Measurements from ENCODE around the gene SMTN. TPM values are rescaled to one million over a fixed set of nuclear protein-coding genes. Genes with fewer than 3 reads are reported as not detected.
"Not testable (repeated sequence)": the region's sequence is repeated elsewhere in the genome, so short reads cannot be mapped to it uniquely, and the experiment has no call there.

The SMTN gene
- total RNA-seq, 1 experiment from 2014 or later, result 35.7 TPM

DNA sequence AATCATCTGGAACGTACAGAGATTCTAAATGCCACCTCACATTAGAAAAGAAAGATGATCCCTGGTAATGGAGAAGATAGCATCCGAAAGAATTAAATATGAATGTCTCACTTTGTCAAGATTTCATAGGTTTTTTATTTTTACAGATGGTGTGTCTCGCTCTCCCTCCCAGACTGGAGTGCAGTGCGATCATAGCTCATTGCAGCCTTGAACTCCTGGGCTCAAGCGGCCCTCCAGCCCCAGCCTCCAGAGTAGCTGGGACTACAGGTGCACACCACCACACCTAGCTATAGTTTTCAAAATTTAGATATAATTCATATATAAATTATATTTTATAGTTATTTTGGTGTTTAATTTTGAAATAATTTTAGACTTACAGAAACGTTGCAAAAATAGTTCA, 16.7 kb upstream of the SMTN start:
- in situ Hi-C loops (cut with HindIII; ENCODE audit: low pct_unique_long_range_greater_than_20kb, low sequenced_read_pairs), result no loop called here
- no peak for DNase-seq (ENCODE audit: low read depth)

- no peak for DNase-seq (ENCODE audit: low read depth)
- in situ Hi-C loops (cut with HindIII; ENCODE audit: low pct_unique_long_range_greater_than_20kb, low sequenced_read_pairs), result no loop called here
These were observed 12.1 kb upstream of the SMTN start for GRCh38 chr22:31068970-31069369.

DNA sequence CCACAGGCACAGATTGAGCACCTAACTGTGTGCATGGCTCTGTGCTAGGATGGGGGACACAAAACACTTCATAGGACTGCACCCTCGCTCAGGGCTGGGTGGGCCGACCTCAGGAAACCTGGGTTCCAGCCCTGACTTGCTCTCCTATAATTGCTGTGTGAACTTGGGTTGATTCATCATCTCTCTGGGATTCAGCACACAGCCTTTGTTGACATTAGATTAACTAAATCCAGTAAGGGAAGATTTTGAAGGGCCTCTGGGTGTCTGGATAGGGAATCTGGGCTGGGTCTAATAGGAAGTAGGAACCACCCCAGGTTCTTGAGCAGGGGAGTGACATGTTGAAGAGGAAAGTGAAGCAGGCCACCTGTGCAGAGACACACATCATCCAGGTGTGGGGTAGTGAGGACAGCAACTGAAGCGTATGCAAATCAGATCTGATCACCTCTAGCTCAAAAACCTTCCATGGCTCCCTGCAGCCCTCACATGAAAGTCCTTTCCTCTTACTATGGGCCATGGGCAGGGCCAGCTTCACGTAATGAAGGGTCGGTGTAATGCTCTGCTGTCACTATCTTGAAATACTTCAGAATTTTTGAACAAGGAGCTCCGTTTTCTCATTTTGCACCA, 11.3 kb upstream of the SMTN start:
- in situ Hi-C loops (cut with HindIII; ENCODE audit: low pct_unique_long_range_greater_than_20kb, low sequenced_read_pairs); DNase-seq (ENCODE audit: low read depth): not testable (repeated sequence)

DNA sequence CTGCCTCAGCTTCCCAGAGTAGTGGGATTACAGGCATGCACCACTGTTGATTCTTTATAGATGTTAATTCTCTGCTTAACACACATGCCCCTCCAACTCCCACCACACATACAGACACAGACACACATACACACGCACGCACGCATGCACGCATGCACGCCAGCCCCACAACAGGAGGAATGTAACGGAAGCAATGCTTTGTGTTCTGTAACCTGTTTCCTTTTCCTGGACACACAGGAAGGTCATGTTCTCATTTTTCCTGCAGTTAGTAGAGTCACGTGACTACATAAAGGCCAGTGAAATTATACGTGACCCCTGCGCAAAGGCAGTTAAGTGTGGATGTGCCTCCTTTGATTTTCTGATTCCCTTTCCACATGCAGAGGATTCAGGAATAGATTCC, 8.0 kb upstream of the SMTN start:
- DNase-seq (ENCODE audit: low read depth); in situ Hi-C loops (cut with HindIII; ENCODE audit: low pct_unique_long_range_greater_than_20kb, low sequenced_read_pairs): not testable (repeated sequence)

- in situ Hi-C loops (cut with HindIII; ENCODE audit: low pct_unique_long_range_greater_than_20kb, low sequenced_read_pairs); DNase-seq (ENCODE audit: low read depth): not testable (repeated sequence)
These were observed 7.5 kb upstream of the SMTN start for GRCh38 chr22:31073545-31074145.

DNA sequence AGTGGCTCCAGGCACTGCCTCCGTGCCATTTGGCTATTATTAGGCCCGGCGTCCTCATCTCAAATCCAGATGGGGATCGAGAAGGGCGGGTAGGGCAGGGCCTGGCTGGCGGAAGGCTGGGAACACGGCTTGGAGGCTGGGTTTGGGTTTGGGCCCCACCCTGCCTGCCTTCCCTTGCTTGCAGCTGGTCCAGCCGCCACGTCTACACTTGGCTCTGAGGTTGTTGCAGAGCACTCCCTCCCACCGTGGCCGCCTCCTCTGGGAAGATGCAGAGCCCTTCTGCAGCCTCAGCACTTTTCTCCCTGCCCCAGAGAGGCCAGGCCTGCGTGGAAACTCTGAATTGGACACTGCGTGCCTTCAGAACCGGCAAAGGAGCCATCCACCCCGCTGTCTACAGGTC, 5.2 kb upstream of the SMTN start:
- in situ Hi-C loops (cut with HindIII; ENCODE audit: low pct_unique_long_range_greater_than_20kb, low sequenced_read_pairs), result no loop called here
- DNase-seq (ENCODE audit: low read depth), result no peak

DNA sequence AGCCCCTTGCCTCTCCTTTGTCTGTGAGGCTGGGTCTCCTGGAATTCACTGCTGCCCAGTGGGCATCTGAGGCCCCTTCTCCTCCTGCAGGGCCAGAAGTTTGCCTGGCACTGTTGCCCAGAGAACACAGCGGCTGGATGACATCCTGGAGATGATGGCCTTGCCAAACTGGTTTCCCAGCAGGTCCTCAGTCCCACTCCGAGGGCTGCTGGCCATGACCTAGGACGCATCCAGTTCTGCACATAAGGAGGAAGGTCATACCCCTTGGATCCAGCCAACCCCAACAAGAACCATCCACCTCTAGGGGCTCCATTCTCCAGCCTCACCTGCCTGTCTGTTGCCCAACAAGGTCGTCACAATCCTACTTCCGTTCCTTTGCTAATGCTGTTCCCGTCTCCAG, 3.4 kb upstream of the SMTN start:
- no peak for DNase-seq (ENCODE audit: low read depth)
- in situ Hi-C loops (cut with HindIII; ENCODE audit: low pct_unique_long_range_greater_than_20kb, low sequenced_read_pairs), result no loop called here

DNA sequence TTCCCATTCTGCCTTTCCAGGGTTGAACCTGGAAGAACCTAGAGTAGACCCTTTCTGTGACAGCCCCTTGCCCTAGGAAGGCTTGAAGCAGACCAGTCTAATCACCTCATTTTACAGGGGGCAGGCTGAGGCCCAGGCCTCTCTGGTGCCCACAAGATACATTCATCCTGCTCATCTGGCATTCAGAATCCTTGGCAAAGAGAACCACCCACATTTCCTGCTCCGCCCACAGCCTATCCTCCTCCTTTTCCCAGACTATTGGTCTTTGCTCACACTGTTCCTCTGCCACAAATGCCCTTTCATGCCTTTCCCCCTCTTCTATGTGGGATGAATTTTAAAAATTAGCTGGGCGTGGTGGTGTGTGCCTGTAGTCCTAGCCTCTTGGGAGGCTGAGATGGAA, 2.7 kb upstream of the SMTN start:
- in situ Hi-C loops (cut with HindIII; ENCODE audit: low pct_unique_long_range_greater_than_20kb, low sequenced_read_pairs); DNase-seq (ENCODE audit: low read depth): not testable (repeated sequence)

GRCh38 chr22:31079095-31079642, 1.9 kb upstream of the SMTN start:
- no peak for DNase-seq (ENCODE audit: low read depth)
- in situ Hi-C loops (cut with HindIII; ENCODE audit: low pct_unique_long_range_greater_than_20kb, low sequenced_read_pairs), result no loop called here

DNA sequence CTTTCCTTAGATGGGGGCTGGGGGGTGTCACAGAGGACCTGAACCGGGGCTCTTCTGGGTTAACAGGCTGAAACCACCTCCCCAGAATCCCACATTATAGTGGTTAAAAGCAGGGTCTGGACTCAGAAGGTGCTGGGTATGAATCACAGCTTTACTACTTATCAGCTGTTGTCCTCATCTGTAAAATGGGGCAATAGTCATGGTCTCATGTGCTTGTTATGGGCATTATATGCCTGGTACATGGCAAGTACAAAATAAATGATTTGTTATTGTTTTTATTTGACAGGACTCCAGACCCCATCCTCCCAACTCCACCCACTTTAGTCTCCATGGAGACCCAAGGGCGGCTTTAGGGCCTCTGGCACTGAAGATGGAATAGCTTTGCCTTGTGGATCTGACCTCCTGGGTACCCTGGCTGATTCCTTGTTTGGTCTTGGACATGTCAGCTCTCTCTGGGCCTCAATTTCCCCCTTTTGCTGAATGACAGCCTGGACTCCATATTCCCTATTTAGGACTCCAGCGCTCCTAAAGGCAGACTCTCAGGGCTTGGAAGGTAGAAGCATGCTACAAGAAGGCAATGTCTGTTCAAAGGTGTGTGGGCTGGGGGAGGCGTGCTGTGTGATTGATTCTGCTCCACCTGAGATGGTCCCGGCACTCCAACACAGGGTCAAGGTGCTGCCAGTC, 812 bp upstream of the SMTN start:
- in situ Hi-C loops (cut with HindIII; ENCODE audit: low pct_unique_long_range_greater_than_20kb, low sequenced_read_pairs), result no loop called here
- no peak for DNase-seq (ENCODE audit: low read depth)

DNA sequence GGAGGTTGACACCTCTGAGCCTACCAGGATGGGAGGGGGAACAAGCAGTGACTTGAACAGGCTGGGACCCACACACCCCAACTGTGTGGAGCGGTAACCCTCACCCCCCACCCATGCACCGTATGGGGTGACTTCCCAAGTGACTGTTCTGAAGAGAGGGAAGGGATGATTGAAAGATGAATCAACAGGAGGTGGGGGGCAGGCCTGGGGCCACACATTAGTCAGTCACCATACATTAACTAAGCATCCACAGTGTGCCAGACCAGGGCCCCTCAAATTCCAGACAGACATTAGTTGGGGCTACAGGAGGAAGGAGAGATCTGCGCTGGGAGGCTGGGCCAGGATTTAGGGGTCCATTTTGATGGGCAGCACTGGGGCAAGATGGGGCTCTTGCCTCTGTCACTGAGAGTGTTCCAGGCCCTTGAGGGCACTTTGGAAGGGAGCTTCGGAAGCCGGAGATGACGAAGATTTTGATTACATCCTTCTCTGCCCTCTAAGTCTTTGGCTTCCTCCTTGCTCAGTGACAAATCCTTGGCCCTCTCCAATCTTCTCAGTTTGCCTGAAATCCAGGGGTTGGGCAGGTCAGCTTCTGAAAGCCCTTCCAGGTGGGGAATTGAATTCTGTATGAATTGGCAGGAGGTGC, 966 bp downstream of the SMTN start:
- DNase-seq (ENCODE audit: low read depth), result no peak
- in situ Hi-C loops (cut with HindIII; ENCODE audit: low pct_unique_long_range_greater_than_20kb, low sequenced_read_pairs), result no loop called here

DNA sequence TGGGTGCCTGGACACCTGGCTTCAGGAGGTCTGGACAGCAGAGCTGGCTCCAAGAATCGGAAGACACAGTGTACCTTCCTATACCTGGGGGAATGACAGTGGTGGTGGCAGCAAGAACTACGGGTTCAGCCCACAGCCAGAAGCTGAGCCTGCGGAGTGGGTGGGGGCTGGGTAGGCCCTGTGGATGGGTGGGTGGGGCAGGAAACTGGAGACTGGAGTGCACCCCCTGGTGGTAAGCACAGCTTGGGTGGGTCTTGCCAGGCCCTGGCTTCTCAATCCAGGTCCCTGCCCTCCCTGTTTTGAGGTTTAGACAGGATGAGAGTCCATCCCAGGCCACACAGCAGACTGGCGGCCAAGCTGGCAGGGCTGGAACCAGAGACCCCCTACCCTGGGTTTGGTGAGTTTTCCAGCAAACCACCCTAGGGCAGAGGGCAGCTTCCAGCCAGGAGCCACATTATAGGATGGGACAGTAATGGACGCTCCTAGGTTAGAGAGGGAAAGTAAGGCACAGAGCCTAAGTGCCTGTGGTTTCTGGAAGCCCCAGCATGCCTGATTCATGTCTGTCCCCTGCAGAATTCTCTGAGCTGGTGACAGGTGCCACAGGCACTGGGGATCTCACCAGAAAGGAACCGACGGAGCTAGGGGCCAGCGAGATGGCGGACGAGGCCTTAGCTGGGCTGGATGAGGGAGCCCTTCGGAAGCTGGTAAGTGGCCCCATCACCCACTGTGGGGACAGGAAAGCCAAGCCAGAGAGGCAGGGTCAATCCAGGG, 1.7 kb downstream of the SMTN start:
- in situ Hi-C loops (cut with HindIII; ENCODE audit: low pct_unique_long_range_greater_than_20kb, low sequenced_read_pairs), result no loop called here
- DNase-seq (ENCODE audit: low read depth), result no peak

GRCh38 chr22:31083377-31083768, 2.3 kb downstream of the SMTN start:
- in situ Hi-C loops (cut with HindIII; ENCODE audit: low pct_unique_long_range_greater_than_20kb, low sequenced_read_pairs), result no loop called here

GRCh38 chr22:31083923-31084810, 3.0 kb downstream of the SMTN start:
- in situ Hi-C loops (cut with HindIII; ENCODE audit: low pct_unique_long_range_greater_than_20kb, low sequenced_read_pairs), result no loop called here
- no peak for DNase-seq (ENCODE audit: low read depth)

More at GRCh38 chr22:31083377-31083768, 2.3 kb downstream of the SMTN start:
- no peak for DNase-seq (ENCODE audit: low read depth)

GRCh38 chr22:31084811-31085492, 3.8 kb downstream of the SMTN start:
- DNase-seq (ENCODE audit: low read depth), result no peak

DNA sequence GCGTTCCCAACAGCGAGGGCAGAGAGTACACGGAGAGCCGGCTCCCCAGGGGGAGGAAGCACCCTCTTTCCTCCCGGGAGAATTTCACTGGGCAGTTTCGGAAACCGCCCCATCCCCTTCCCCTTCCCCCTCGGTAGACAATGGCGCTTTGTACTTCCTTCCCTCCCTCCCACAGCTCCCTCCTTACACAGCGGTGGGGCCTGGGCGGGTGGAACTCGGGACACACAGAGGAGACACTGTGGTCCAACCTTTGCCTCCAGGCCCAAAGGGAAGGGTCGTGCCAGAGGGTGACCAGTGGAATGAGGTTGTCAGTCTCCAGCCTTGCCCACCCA, 4.3 kb downstream of the SMTN start:
- no peak for DNase-seq (ENCODE audit: low read depth)
- in situ Hi-C loops (cut with HindIII; ENCODE audit: low pct_unique_long_range_greater_than_20kb, low sequenced_read_pairs), result no loop called here

More at GRCh38 chr22:31084811-31085492, 3.8 kb downstream of the SMTN start:
- in situ Hi-C loops (cut with HindIII; ENCODE audit: low pct_unique_long_range_greater_than_20kb, low sequenced_read_pairs), result no loop called here

DNA sequence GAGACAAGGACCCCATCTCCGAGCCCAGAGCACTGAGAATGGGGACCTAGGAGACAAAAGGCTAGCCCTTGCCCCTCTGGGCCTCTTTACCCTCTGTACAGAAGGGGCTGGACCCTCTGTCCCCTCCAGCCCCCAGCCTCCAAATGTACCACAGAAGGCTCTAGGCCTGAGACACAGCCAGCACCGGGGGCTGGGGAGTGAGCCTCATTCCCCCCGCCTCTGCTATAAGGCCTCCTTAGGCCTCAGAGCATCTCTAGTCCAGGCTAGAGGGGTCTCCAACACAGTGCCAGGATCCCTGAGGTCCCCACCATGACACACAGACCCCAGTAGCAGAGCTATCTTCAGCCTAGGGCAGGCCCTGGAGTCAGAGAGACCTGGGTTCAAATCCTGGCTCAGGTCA, 4.8 kb downstream of the SMTN start:
- no peak for DNase-seq (ENCODE audit: low read depth)
- in situ Hi-C loops (cut with HindIII; ENCODE audit: low pct_unique_long_range_greater_than_20kb, low sequenced_read_pairs), result no loop called here
